HG02884 (cell line): Measurements from ENCODE around the gene MALSU1.

Source experiments
- ATAC-seq: cut with Tn5 transposase; IDR thresholded peaks from one replicate; pipeline ENCODE4 v1.9.1; 2021; ENCODE audit warnings: mild to moderate bottlenecking, moderate library complexity; ENCODE audit not compliant: unreplicated experiment

MALSU1 gene

GRCh38 chr7:23335136-23335535 lies 36.0 kb downstream of the MALSU1 start:
- no peak for ATAC-seq

- ATAC-seq: no peak
Observed at GRCh38 chr7:23335621-23336020, 36.5 kb downstream of the MALSU1 start.

GRCh38 chr7:23336086-23336485 lies 36.9 kb downstream of the MALSU1 start:
- no peak for ATAC-seq

GRCh38 chr7:23336799-23337283 lies 37.7 kb downstream of the MALSU1 start:
- no peak for ATAC-seq

- ATAC-seq: no peak
Observed at GRCh38 chr7:23337374-23337773, 38.2 kb downstream of the MALSU1 start.

GRCh38 chr7:23338439-23338838 lies 39.3 kb downstream of the MALSU1 start:
- no peak for ATAC-seq

GRCh38 chr7:23338863-23339262 lies 39.7 kb downstream of the MALSU1 start:
- no peak for ATAC-seq

GRCh38 chr7:23341846-23342598 lies 42.9 kb downstream of the MALSU1 start:
- no peak for ATAC-seq

- no peak for ATAC-seq
Observed at GRCh38 chr7:23343102-23343501, 44.0 kb downstream of the MALSU1 start.

GRCh38 chr7:23343806-23344475 lies 44.8 kb downstream of the MALSU1 start:
- no peak for ATAC-seq

- no peak for ATAC-seq
Observed at GRCh38 chr7:23345601-23346000, 46.5 kb downstream of the MALSU1 start.

- no peak for ATAC-seq
Observed at GRCh38 chr7:23346316-23346715, 47.2 kb downstream of the MALSU1 start.

GRCh38 chr7:23347033-23347681 lies 48.0 kb downstream of the MALSU1 start:
- ATAC-seq: no peak

- no peak for ATAC-seq
Observed at GRCh38 chr7:23347682-23348180, 48.6 kb downstream of the MALSU1 start.

GRCh38 chr7:23349484-23350157 lies 50.5 kb downstream of the MALSU1 start:
- no peak for ATAC-seq

- ATAC-seq: no peak
Observed at GRCh38 chr7:23350466-23350865, 51.3 kb downstream of the MALSU1 start.

GRCh38 chr7:23353172-23353571 lies 54.0 kb downstream of the MALSU1 start:
- no peak for ATAC-seq

- ATAC-seq: no peak
Observed at GRCh38 chr7:23356168-23356567, 57.0 kb downstream of the MALSU1 start.

- no peak for ATAC-seq
Observed at GRCh38 chr7:23356726-23357125, 57.6 kb downstream of the MALSU1 start.

- ATAC-seq: no peak
Observed at GRCh38 chr7:23357190-23358093, 58.3 kb downstream of the MALSU1 start.
